T-helper 1 cell treated with Interleukin-12 subunit alpha and Interleukin-12 subunit beta and Interleukin-4 antibody, amounts not matched to agents 30 μg/mL and 1 μg/mL, for 36 hours (primary cell): ENCODE data around the gene CAB39L.
"Not testable (repeated sequence)": the region's sequence is repeated elsewhere in the genome, so short reads cannot be mapped to it uniquely, and the experiment has no call there.

ENCODE experiments used
- H3K27ac Mint-ChIP-seq: one replicate; pipeline ENCODE4 v1.8.0; 2021; ENCODE audit warnings: mild to moderate bottlenecking, mixed read lengths
- H3K27me3 Mint-ChIP-seq: one replicate; pipeline ENCODE4 v1.8.0; 2021; ENCODE audit warnings: low read depth, mixed read lengths
- H3K36me3 Mint-ChIP-seq: one replicate; pipeline ENCODE4 v1.8.0; 2021; ENCODE audit warnings: low read depth, mixed read lengths
- H3K4me1 Mint-ChIP-seq: one replicate; pipeline ENCODE4 v1.8.0; 2021; ENCODE audit warnings: low read depth, mixed read lengths
- H3K4me3 Mint-ChIP-seq: one replicate; pipeline ENCODE4 v1.8.0; 2021; ENCODE audit warnings: mild to moderate bottlenecking, moderate library complexity, mixed read lengths
- H3K9me3 Mint-ChIP-seq: one replicate; pipeline ENCODE4 v1.8.0; 2021; ENCODE audit warnings: mixed read lengths

The CAB39L gene

DNA sequence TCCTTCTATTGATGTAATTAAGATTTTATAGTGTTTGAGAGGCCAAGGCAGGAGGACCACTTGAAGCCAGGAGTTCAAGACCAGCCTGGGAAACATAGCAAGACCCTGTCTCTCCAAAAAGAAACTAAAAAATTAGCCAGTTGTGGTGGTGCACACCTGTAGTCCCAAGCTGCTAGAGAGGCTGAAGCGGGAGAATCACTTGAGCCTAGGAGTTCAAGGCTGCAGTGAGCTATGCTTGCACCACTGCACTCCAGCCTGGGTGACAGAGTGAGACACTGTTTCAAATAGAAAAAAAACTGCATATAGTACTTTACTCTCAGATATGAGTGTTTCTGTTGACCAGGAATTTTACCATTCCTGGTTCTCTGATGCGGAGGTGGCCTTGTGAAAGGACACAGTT, 147.2 kb downstream of the CAB39L start:
- H3K4me3 Mint-ChIP-seq = no peak overlapping the region
- H3K4me1 Mint-ChIP-seq = peaks cover 13% of the 10 kb centered on the region
- H3K9me3 Mint-ChIP-seq = no peaks in the 10 kb centered on the region
- no peak overlapping the region for H3K27ac Mint-ChIP-seq
- peaks cover 14% of the 10 kb centered on the region for H3K36me3 Mint-ChIP-seq
- no peaks in the 10 kb centered on the region for H3K27me3 Mint-ChIP-seq

DNA sequence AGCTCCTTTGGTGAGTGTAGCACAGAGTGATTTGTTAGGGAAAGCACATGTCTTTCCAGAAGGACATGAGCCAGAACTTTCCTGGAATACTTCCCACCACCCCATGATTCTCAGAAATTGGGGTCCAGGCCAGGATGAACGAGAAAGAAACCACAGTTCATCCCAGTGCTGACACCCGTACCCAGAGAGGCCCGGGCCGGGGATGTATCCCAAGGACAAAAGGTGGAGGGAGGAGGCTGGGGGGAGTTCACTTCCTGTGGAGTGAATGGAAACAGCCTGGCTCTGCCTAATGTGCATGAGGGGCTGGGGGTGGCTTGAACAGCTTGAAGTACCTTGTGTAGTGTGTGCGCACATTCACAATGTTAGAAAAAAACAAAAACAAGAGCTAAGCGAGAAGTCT, 148.6 kb downstream of the CAB39L start:
- no peaks in the 10 kb centered on the region for H3K9me3 Mint-ChIP-seq
- no peak overlapping the region for H3K27ac Mint-ChIP-seq
- peaks cover 11% of the 10 kb centered on the region for H3K4me1 Mint-ChIP-seq
- H3K36me3 Mint-ChIP-seq = peaks cover 14% of the 10 kb centered on the region
- no peak overlapping the region for H3K4me3 Mint-ChIP-seq
- H3K27me3 Mint-ChIP-seq = no peaks in the 10 kb centered on the region

DNA sequence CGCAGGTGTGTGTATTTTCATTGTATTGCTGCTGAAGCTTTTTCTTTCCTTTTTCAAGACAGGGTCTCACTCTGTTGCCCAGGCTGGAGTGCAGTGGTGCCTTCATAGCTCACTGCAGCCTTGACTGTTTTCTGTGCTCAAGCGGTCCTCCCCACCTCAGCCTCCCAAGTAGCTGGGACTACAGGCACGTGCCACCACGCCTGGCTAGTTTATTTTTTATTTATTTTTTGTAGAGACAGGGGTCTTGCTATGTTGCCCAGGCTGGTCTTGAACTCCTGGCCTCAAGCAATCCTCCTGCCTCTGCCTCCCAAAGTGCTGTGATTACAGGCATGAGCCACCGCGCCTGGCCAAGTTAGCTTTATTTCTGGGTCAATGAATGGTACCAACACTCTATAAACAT, 149.1 kb downstream of the CAB39L start:
- H3K4me1 Mint-ChIP-seq = peaks cover 11% of the 10 kb centered on the region
- not testable (repeated sequence) for H3K27me3 Mint-ChIP-seq, H3K4me3 Mint-ChIP-seq, H3K9me3 Mint-ChIP-seq, H3K27ac Mint-ChIP-seq
- H3K36me3 Mint-ChIP-seq = peaks cover 14% of the 10 kb centered on the region

DNA sequence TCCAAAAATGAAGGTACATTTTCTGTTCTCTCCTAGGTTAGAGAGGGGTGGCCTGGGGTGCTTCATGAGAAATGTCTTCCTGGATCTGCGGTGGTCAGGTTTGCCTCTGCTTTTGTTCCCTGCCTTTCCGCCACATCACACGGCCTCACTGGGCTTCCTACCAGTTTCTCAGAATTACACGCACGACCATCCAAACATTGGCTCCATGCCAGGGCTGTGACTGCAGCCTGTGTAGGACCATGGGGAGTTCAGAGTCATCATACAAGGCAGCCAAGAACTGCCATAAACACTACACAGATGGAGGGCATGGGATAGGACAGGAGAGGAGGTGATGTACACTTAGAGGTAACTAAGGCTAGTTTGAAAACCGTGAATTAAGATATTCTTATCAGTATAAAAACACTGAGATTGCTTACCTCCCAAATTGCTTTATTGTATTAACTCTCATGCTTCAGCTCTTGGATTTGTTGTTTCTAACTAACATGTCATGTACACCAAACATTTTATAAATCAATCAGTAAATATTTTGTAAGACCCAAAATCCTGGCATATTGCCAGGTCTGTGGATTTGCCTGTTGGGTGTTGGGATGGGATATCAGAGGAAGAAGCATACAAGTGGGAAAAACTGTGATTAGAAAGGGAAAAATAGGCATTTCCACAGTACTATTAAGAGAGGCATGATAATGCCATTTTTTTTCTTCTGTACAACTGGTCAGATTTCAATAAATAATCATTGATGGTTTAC, 150.9 kb downstream of the CAB39L start:
- Mint-ChIP-seq H3K4me1 (peaks cover 11% of the 10 kb centered on the region), H3K27ac (no peak overlapping the region), H3K27me3 (no peaks in the 10 kb centered on the region), H3K9me3 (no peaks in the 10 kb centered on the region), H3K4me3 (no peak overlapping the region), H3K36me3 (peaks cover 14% of the 10 kb centered on the region)

DNA sequence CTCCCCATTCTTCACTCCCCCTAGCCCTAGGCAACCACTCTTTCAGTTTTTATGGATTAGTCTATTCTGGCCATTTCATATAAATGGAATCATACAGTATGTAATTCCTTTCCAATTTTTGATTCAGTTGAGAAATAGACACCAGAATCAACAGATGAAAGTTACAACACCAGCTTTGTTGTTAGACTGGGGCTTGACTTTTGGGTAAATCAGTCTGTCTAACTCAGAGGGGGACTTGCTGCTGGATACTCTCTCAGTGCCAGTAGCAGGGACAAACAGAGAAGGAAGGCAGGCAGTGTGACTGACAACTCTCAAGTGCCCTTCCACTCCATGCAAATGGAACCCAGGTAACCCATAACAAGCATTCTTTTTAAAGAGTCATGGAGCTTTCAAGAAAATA, 155.4 kb downstream of the CAB39L start:
- peaks cover 11% of the 10 kb centered on the region for H3K36me3 Mint-ChIP-seq
- H3K4me3 Mint-ChIP-seq = no peak overlapping the region
- no peak overlapping the region for H3K27ac Mint-ChIP-seq

DNA sequence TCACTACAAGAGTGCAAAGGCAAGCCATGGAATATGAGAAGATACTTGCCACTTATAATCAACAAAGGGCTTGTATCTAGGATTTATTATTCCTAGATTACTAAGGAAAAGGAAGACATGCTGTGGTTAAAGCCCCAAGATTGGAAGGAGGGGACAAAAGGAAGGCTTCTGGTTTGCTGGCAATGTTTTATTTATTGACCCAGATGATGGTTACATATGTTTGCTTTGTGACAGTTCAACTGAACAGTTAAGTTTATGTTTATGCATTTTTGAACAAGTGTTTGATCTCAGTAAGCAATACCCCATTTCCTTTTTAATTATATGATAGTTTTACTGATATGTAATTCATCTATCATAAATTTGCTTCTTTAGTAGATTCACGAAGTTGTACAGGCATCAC, 155.9 kb downstream of the CAB39L start:
- Mint-ChIP-seq H3K4me3 (no peak overlapping the region), H3K27ac (no peak overlapping the region), H3K9me3 (no peaks in the 10 kb centered on the region)

More for the DNA sequence above, 155.4 kb downstream of the CAB39L start:
- peaks cover 11% of the 10 kb centered on the region for H3K4me1 Mint-ChIP-seq
- no peaks in the 10 kb centered on the region for H3K27me3 Mint-ChIP-seq
- no peaks in the 10 kb centered on the region for H3K9me3 Mint-ChIP-seq

DNA sequence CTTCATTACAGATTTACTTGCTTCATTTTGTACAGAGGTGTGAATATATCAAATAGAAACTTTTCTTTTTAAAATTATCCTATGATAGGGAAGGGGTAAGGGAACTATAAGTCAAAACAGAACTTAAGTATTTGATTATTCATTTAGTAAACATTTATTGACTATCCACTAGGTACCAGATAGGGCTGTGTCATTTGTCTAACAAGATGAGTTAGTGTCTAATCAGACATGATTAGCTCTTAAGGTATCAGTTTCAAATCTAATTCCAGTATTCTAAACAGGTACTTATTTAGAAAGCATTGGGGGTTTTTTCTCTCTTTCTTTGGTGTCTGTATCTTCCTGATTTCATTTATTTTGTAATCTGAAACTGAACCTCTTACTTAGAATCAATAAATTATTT, 164.0 kb downstream of the CAB39L start:
- Mint-ChIP-seq H3K36me3 (peaks cover 7% of the 10 kb centered on the region), H3K27me3 (no peaks in the 10 kb centered on the region), H3K4me3 (no peak overlapping the region), H3K9me3 (no peaks in the 10 kb centered on the region), H3K4me1 (no peaks in the 10 kb centered on the region), H3K27ac (no peak overlapping the region)

More for the DNA sequence above, 155.9 kb downstream of the CAB39L start:
- Mint-ChIP-seq H3K36me3 (peaks cover 6% of the 10 kb centered on the region), H3K27me3 (no peaks in the 10 kb centered on the region), H3K4me1 (peaks cover 10% of the 10 kb centered on the region)

DNA sequence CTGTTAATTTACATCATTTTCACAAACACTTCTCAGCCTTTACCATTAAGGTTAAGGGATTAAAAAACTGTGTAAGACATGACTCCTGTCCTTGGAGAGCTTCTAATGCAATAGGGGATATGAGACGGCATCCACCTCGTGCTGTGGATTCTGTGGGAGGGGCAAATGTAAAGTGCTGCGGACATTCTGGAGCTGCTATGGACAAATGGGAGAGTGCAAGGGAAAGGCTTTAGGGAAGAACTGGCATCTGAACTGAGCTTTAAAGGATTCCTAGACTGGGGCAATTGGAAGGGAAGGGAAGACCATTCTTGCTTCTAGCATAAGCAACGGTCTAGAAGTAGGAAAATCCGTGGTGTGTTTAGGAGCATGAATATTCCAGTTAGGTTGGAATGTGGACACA, 164.8 kb downstream of the CAB39L start:
- Mint-ChIP-seq H3K9me3 (no peaks in the 10 kb centered on the region), H3K27me3 (no peaks in the 10 kb centered on the region), H3K4me1 (no peaks in the 10 kb centered on the region), H3K27ac (no peak overlapping the region), H3K36me3 (peaks cover 7% of the 10 kb centered on the region), H3K4me3 (no peak overlapping the region)

DNA sequence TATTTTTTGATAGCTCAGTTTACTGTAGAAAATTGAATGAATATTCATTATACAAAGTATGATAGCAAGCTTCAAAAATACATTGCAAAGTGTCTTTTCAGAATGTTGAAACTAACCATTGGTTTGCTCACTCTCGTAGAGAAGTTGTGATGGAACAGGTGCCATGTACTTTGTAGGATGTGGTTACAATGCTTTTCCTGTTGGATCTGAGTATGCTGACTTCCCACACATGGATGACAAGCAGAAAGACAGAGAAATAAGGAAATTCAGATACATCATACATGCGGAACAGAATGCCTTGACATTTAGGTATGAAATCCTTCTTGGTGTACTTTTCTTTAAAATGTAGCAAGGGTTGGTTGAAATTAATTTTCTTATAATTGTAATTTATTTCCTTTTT, 165.7 kb downstream of the CAB39L start:
- peaks cover 7% of the 10 kb centered on the region for H3K36me3 Mint-ChIP-seq

DNA sequence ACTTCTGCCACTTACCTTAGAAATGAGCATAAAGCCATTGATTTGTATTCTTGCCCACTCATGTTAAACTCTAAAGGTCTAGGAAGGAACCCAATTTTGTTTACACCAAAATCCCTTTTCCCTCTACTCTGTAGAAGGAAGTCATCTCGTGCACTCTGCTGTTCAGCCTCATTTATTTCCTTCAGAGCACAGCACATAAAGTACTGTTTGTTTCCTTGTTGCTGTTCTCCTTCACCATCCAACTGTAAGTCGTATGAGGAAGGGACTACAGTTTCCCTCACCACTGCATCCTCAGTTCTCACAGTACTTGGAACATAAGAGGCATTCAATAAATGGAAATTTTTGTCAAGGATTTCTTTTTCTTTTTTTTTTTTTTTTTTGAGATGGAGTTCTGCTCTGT, 171.6 kb downstream of the CAB39L start:
- Mint-ChIP-seq H3K4me1 (no peaks in the 10 kb centered on the region), H3K9me3 (no peaks in the 10 kb centered on the region), H3K4me3 (no peak overlapping the region), H3K36me3 (peaks cover 11% of the 10 kb centered on the region), H3K27me3 (no peaks in the 10 kb centered on the region), H3K27ac (no peak overlapping the region)

More for the DNA sequence above, 165.7 kb downstream of the CAB39L start:
- H3K4me3 Mint-ChIP-seq = no peak overlapping the region
- H3K4me1 Mint-ChIP-seq = no peaks in the 10 kb centered on the region
- H3K9me3 Mint-ChIP-seq = no peaks in the 10 kb centered on the region
- H3K27me3 Mint-ChIP-seq = no peaks in the 10 kb centered on the region
- no peak overlapping the region for H3K27ac Mint-ChIP-seq

DNA sequence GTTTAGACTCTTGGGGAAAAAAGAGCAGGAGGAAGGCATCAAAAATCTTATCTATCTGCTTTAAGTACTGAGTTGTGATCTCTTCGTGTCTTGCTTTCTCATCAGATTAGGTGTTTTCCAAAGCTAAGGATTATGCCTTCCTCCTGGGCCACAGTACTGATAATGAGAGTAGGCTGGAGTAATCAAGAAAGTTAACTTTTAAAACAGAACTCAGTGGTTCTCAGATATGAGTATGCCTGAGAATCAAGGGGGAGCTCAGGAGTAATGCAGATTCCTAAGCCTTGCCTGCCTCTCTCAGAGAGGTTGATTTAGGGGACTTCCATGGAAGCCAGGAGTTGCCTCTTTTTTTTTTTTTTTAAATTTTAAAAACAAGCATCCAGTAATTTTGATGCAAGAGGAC, 172.6 kb downstream of the CAB39L start:
- no peak overlapping the region for H3K27ac Mint-ChIP-seq
- H3K4me1 Mint-ChIP-seq = no peaks in the 10 kb centered on the region
- H3K36me3 Mint-ChIP-seq = peaks cover 11% of the 10 kb centered on the region
- no peaks in the 10 kb centered on the region for H3K9me3 Mint-ChIP-seq
- H3K27me3 Mint-ChIP-seq = no peaks in the 10 kb centered on the region
- H3K4me3 Mint-ChIP-seq = no peak overlapping the region

DNA sequence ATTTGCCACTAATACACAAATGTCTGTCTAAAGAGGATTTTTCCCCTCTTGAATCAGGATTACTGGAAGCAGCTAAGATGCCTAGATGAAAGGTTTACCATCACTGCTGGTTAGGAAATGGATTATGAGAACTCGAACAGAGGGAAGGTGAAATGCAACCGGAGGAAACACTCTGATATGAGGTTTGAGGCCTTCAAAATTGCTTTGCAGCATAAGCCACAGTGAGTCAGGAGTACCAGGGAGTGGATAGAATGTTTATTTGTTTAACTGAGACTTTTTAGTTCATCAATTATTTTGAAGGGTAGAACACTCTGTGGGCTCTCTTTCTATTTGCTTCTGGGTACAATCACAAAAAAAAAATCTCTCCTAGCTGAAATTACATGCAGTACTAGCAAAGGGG, 178.0 kb downstream of the CAB39L start:
- Mint-ChIP-seq H3K27ac (no peak overlapping the region), H3K27me3 (no peaks in the 10 kb centered on the region), H3K4me1 (no peaks in the 10 kb centered on the region), H3K9me3 (no peaks in the 10 kb centered on the region), H3K4me3 (no peak overlapping the region), H3K36me3 (peaks cover 19% of the 10 kb centered on the region)

DNA sequence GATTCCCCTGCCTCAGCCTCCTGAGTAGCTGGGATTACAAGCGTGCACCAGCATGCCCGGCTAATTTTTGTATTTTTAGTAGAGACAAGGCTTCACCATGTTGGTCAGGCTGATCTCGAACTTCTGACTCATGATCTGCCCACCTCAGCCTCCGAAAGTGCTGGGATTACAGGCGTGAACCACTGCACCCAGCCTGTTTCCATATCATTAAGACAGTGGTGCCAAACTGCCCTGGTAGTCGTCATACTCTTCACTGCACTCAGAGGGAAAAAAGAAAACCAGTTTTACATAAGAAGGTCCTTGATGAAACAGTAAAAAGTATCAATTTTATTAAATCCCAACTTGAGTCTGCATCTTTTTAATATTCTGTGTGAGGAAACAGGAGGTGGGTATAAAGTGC, 181.2 kb downstream of the CAB39L start:
- no peaks in the 10 kb centered on the region for H3K9me3 Mint-ChIP-seq
- no peaks in the 10 kb centered on the region for H3K27me3 Mint-ChIP-seq
- no peak overlapping the region for H3K4me3 Mint-ChIP-seq
- peaks cover 24% of the 10 kb centered on the region for H3K36me3 Mint-ChIP-seq
- peaks cover 7% of the 10 kb centered on the region for H3K4me1 Mint-ChIP-seq
- H3K27ac Mint-ChIP-seq = no peak overlapping the region

DNA sequence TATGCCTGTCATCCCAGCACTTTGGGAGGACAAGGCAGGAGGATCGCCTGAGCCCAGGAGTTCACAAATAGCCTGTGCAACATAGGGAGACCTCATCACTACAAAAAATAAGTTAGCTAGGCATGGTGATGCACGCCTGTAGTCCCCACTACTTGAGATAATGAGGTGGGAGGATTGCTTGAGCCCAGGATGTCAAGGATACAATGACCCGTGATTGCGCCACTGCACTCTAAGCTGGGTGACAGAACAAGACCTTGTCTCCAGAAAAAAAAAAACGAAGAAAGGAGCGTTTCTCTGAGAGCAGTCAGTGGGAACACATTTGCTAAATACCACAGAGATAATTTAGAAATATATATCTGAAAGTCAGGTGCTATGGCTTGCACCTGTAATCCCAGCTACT, 184.3 kb downstream of the CAB39L start:
- no peak overlapping the region for H3K4me3 Mint-ChIP-seq
- H3K36me3 Mint-ChIP-seq = peaks cover 38% of the 10 kb centered on the region
- H3K27me3 Mint-ChIP-seq = no peaks in the 10 kb centered on the region
- no peaks in the 10 kb centered on the region for H3K9me3 Mint-ChIP-seq
- no peak overlapping the region for H3K27ac Mint-ChIP-seq
- peaks cover 21% of the 10 kb centered on the region for H3K4me1 Mint-ChIP-seq
